GM18499 (cell line): ENCODE results near the gene TCP11.

ENCODE experiments used
- ATAC-seq: cut with Tn5 transposase; IDR thresholded peaks from one replicate; pipeline ENCODE4 v1.9.1; 2021; ENCODE audit warnings: moderate number of reproducible peaks; ENCODE audit not compliant: insufficient read depth, unreplicated experiment

The TCP11 gene

GRCh38 chr6:35173427-35174087 lies 32.4 kb upstream of the TCP11 start:
- no peak for ATAC-seq

- no peak for ATAC-seq
Observed at GRCh38 chr6:35173044-35173426, 31.9 kb upstream of the TCP11 start.

DNA sequence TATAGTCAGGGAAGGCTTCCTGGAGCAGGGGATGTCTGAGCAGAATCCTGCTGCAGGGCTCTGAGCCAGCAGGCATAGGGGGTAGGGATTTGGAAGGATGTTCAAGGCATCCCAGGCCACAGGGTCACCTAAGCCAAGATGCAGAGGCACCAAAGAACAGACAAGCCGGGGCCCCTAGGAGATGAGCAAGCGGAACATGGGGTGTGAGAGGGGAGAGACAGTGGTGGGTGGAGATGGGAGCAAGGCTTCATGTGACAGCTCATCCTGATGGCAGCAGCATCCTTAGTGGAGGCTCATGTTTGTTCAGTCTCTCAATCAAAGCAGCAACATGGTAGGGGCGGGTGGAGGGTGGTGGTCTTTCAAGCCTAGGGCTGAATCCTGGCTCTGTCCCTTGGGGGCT lies 29.8 kb upstream of the TCP11 start:
- ATAC-seq = no peak

DNA sequence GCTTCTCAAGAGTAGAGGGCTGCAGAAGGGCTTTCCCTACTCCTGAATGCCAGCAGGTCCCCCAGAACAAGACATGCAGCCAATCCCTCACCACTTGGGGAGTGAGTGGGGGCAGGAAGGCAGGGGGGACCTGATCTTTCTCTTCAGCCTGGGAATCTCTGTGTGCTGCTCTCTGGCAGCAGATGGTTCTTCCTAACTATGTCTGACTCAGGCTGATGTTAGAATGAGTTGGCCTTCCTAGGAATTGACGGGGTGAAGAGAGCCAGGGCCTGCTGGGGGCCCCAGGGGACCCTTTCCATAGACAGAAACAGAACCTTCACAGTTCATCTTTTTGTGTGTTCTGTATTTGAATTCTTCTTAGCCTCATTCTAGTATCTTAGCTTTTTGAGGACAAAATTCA lies 29.0 kb upstream of the TCP11 start:
- ATAC-seq = no peak

DNA sequence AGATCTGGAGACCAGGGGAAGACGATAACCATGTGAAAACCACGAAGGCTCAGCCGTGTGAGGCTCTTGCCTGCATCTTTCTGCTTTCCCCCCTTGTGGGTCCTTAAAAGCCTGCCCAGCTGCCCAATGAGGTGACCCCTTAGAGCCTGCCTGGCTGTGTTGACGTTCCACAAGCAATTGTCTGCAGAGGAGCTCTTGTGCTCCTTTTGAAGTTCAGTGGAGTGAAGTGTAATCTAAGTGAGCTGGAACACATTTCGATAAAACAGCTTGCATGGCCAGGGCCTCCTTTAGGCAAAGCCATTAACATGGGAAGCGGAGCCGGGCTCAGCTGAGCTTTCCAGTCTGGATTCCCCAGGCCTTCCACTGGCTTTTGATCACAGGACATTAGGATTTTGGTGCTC lies 27.3 kb upstream of the TCP11 start:
- no peak for ATAC-seq

GRCh38 chr6:35167505-35167904 lies 26.4 kb upstream of the TCP11 start:
- ATAC-seq = no peak

- no peak for ATAC-seq
Observed at GRCh38 chr6:35166520-35166919, 25.4 kb upstream of the TCP11 start.

- ATAC-seq = no peak
Observed at GRCh38 chr6:35166116-35166515, 25.0 kb upstream of the TCP11 start.

DNA sequence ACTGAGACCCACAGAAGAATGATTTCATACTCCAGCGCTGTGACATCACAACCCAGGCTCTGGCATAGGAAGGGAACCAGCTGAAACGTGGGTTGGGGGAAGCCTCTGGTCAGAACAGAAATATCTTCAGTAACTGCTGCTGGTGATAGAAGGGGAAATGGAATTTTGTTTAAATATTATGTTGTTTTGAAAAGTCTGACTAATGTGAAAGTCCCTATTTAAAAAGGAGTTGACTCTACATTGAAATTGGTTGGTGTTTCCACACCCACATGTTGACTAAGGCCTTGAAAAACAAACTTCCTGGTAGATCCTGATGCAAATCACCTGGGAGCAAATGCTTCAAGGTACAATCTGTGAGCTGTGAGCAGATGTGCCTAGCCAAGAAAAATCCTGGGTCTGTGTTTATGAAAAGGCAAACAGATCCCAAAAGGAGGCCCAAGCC lies 24.5 kb upstream of the TCP11 start:
- ATAC-seq = no peak

GRCh38 chr6:35164868-35165267 lies 23.7 kb upstream of the TCP11 start:
- no peak for ATAC-seq

GRCh38 chr6:35164277-35164676 lies 23.1 kb upstream of the TCP11 start:
- ATAC-seq = no peak

- ATAC-seq = no peak
Observed at GRCh38 chr6:35163836-35164235, 22.7 kb upstream of the TCP11 start.

DNA sequence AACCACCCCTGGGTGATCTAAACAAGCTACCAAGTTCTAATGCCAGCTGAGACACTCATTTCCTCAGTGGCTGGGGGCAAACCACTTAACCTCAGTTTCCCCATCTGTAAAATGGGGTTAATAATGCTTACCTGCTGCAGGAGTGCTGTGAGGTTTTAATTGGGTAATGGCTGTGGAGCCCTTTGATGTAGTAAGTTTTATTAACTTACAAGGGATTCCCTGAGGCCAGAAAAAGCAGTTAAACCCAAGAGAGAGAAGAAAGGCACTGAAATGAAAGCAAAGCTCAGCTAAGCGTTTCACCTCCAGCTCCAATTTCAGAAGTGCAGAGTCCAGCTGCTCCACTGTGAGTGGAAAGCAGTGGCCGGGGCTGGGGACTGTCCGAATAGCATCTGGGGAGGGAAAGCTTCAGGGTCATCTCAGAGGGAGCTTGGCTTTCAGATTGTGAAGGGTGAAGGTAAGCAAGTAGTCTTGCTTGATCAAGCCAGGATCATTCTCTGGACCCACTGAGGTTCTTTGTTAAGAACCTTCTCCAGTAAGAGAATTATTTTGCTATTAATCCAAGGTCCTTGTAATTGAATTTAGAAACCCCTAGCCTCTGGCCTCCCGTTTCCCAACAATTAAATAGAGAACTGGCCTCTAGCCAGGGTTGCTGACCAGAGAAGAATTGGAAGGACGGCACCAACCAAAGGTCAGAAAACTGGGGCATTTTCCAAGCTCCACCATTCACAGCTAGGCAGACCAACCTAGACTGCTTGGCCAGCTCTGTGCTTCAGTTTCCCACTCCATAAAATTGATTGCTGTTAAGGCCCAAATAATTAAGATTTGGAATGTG lies 20.9 kb upstream of the TCP11 start:
- no peak for ATAC-seq

DNA sequence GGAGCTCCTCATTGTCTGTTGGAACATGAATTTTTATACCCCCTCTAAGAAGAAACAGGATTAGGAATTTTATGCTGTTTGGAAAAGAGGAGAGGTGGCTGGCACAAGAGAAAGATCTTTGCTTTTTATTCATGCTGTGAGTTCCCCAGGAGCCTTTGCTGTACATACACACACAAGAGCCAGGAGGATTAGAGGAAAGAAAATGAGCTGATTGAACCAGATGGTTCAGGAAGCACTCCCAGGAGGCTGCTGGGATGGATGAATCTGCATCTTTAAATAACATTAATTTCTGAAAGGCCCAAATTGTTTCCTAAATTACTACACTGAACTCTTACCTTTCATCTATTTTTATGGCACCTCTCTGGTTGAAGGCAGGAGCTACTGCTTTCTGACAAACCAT lies 20.1 kb upstream of the TCP11 start:
- no peak for ATAC-seq

DNA sequence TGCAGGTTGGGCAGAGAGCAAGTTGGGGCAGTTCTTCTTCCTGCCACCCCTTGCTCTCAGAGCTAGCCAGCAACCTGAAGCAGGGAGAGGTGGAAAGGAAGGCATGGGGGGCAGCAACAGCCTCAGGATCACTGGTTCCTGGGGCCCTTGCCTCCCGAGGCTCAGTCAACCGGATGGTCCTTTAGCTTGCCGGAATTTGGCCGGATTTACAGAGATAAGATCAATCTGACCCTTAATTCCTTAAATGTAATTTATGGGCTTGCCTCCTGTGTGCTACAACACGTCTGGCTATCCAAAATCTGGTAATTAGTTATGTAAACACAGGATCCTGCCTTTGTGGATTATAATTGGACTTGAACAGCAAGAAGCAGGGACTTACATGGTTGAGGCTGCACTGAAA lies 19.5 kb upstream of the TCP11 start:
- no peak for ATAC-seq

DNA sequence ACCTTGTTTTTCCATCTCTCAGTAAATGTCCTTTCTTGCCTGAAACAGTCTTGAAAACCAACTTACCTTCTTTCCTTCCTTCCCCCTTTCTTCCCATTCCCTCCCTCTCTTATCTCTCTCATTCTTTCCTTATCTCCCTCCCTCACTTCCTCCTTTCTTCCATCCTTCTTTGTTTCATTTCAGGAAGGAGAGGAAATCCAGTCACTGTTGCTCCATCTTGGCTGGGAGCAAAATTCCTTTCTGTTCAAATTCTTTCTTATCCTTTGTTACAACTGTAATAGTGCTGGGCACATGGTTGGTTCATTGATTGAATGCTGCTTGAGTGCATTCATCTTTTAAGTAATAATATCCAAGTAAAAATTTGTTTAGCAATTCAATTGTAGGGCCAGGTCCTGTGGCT lies 17.4 kb upstream of the TCP11 start:
- no peak for ATAC-seq

DNA sequence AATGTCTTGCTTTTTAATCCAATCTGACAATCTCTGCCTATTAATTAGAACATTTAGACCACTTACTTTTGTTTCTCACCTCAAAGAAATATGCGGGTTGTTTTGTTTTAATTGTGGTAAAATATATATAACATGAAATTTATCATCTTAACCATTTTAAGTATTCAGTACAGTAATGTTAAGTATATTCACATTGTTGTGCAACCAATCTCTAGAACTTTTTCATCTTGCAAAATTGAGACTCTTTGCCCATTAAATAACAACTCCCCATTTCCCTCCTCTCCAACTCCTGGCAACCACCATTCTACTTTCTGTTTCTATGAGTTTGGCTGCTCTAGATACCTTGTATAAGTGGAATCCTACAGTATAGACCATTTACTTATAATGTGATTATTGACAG lies 13.8 kb upstream of the TCP11 start:
- ATAC-seq = no peak

GRCh38 chr6:35154262-35154661 lies 13.1 kb upstream of the TCP11 start:
- ATAC-seq = no peak

DNA sequence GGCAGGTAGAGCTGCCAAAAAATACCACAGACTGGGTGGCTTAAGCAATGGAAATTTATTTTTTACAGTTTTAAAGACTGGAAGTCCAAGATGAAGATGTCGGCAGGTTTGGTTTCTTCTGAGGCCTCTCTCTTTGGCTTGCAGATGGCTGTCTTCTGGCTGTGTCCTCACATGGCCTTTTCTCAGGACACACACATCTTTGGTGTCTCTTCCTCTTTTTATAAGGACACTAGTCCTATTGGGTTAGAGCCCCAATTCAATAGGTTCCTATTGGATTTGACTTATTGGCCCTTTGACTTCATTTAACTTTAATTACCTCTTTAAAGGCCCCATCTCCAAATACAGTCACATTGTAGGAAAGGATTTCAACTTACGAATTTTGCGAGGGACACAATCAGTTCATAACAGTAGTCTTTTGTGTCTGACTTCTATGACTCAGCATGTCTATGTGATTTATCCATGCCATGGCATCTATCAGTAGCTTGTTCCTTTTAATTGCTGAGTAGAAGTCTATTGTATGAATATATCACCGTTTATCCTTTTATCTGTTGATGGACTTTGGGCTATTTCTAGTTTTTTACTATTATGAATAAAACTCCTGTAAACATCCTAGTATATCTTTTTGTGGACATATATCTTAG lies 11.0 kb upstream of the TCP11 start:
- ATAC-seq = no peak

DNA sequence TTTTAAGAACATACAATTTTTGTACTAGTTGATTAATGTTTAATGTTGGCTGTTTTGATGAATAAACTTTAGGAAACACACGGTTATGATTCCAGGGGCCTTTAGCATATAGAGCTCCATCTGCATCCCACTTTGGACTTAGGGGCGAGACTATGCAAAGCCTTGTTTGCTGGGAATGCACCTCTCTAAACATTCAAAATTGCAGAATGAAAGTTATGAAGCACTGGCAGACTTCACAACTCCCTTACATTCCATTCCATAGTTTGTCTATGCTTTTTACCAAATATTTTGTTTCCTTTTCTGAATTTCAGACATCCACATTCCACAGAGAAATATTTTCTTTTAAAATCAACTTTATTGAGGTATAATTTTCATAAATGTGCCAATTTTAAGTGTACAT lies 10.3 kb upstream of the TCP11 start:
- no peak for ATAC-seq

DNA sequence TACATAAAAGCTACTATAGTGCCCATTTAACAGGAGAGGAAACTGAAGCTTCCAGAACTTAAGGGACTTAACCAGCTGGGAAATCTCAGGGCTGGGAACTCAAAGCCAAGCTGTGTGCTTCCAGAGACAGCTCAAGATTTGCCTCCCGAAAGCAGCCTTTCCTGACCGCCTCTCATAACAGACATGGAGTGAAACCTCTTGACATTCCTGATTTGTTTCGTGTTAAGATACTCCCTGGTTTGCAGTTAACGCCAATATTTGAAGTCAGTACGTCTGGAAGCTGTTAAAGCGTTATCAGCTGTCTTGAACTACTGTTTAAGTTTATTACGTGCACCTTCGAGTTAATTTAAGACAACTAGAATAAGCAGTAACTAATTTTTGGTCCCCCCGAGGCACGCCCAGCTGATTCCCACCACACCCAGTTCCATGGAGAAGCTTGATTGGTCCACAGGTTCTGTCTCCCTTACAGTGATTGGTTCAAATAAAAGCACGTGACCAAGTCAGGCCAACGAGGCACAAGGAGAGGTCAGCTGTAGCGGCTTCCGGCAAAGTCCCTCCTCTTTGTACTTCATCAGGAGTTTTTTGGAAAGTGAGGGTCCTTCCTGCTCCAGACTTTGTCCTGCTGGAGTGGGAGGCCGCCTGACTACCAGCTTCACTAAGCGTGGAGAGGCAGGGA lies 8.9 kb upstream of the TCP11 start:
- ATAC-seq = no peak
